ENCODE results near the gene ZNF329.

- TF ChIP-seq POLR2AphosphoS5 (IDR thresholded peaks at IDR 0.05; ENCODE audit: borderline replicate concordance, low read depth, low read length) = no peak
- no peak for TF ChIP-seq EZH2 (IDR thresholded peaks at IDR 0.05)
- TF ChIP-seq FOXP2 (optimal IDR thresholded peaks at IDR 0.05; ENCODE audit: control extremely low read depth, extremely low read length, insufficient read depth) = no peak
Observed at GRCh38 chr19:58129284-58129683, 21.3 kb downstream of the ZNF329 start.
